Skeletal muscle satellite cell (primary cell): ENCODE results near the gene WDR48.

ENCODE experiments used
- H3K27me3 ChIP-seq: 2 replicates; pipeline ENCODE4 v1.7.0; 2013; ENCODE audit warnings: low read length; ENCODE audit not compliant: control insufficient read depth, insufficient read depth
- H3K36me3 ChIP-seq: 2 replicates; pipeline ENCODE4 v1.7.0; 2013; ENCODE audit warnings: mild to moderate bottlenecking, control low read depth, low read length; ENCODE audit not compliant: insufficient read depth
- H3K4me1 ChIP-seq: 2 replicates; pipeline ENCODE4 v1.7.0; 2013; ENCODE audit warnings: low read length; ENCODE audit not compliant: control insufficient read depth, insufficient read depth
- H3K4me2 ChIP-seq: 2 replicates; pipeline ENCODE4 v1.7.0; 2013; ENCODE audit warnings: mild to moderate bottlenecking, low read length
- H3K4me3 ChIP-seq: 2 replicates; pipeline ENCODE4 v1.7.0; 2013; ENCODE audit warnings: low read length
- H3K9ac ChIP-seq: 2 replicates; pipeline ENCODE4 v1.7.0; 2013; ENCODE audit warnings: mild to moderate bottlenecking, low read depth, low read length, moderate library complexity
- H3K9me3 ChIP-seq: replicated peaks from 2 replicates; pipeline ENCODE4 v1.7.0; 2013; ENCODE audit warnings: mild to moderate bottlenecking, control low read depth, low read length

Gene WDR48

DNA sequence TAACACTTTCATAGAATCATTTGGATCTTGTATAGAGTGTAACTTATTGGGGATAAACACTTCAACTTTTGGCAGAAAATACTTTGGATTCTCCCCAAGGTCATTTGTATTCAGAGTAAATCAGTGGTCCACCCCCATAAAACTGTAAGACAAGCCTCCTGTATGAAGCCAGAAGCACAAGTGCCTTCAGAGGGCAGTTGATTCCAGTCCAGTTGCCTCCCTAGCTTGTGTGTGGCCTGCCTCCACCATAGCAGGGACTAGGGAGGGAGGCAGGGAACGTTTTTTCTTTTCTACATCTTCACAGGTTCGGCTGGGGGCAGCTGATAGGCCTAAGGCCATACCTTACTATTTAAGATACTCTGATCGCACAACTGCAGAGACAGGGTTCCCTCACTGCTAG lies 44.0 kb downstream of the WDR48 start:
- Histone ChIP-seq H3K9ac (no peak overlapping the region), H3K9me3 (no peaks in the 10 kb centered on the region), H3K4me1 (no peaks in the 10 kb centered on the region), H3K4me2 (no peak overlapping the region), H3K4me3 (no peak overlapping the region), H3K27me3 (no peaks in the 10 kb centered on the region), H3K36me3 (peaks cover 89% of the 10 kb centered on the region)

DNA sequence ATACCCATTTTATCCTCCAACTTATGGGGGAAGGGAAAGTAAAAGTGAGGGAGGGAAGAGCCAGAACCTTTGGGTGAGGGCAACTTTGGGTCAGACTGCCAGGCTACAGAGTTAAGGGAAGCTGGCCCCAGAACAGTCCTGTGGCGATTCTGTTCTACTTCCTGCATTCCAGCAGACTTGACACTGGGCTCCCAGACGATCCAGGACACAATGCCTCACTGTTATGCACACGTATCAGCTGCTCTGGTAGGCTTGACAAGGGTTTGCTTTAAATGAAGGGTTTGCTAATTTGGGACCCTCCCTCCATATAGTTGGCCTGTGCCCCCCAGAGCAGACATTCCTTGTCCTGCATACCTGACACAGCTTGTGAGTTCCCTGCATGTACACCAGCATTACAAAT lies 45.0 kb downstream of the WDR48 start:
- no peaks in the 10 kb centered on the region for H3K9me3 ChIP-seq
- H3K36me3 ChIP-seq = peaks cover 80% of the 10 kb centered on the region
- no peak overlapping the region for H3K9ac ChIP-seq
- no peaks in the 10 kb centered on the region for H3K27me3 ChIP-seq
- H3K4me2 ChIP-seq = no peak overlapping the region
- no peak overlapping the region for H3K4me3 ChIP-seq
- H3K4me1 ChIP-seq = no peaks in the 10 kb centered on the region

DNA sequence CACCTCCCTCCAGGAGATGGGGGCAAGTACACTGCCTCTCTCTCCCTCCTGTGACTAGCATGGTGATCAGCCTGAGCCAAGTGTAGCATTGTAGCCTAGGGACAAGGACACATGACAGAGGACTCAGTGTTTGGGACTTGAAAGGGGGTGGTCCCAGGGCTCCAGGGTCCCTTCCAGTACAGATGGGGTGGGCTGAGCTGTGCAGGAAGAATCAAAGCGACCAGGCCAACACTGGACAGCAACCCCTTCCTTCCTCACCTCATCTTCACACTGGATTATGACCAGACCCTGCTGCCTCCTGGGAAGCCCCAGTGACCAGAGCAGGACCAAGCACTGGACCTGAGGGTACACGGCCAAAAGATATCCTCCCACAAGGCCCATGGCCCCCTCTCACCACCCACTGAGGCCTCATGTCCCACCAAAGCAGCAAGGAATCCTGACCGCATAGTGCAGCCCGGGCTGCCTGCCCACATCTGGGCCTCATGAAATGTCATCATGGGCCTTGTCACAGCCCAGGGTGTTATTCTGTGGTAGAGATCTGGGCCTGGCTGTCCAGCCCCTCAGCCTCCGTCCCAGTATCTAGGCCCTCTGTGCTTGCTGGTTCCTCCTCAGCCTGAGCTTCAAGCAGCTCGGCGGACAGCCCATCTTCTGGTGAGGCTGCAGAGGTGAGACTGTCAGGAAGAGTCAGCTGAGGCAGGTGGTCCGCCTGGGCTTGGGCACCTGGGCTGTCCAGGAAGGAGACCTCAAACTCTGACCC lies 46.1 kb downstream of the WDR48 start:
- H3K9ac ChIP-seq = no peak overlapping the region
- peaks cover 71% of the 10 kb centered on the region for H3K36me3 ChIP-seq
- no peak overlapping the region for H3K4me3 ChIP-seq
- no peak overlapping the region for H3K4me2 ChIP-seq
- no peaks in the 10 kb centered on the region for H3K27me3 ChIP-seq
- H3K4me1 ChIP-seq = no peaks in the 10 kb centered on the region
- H3K9me3 ChIP-seq = no peaks in the 10 kb centered on the region

DNA sequence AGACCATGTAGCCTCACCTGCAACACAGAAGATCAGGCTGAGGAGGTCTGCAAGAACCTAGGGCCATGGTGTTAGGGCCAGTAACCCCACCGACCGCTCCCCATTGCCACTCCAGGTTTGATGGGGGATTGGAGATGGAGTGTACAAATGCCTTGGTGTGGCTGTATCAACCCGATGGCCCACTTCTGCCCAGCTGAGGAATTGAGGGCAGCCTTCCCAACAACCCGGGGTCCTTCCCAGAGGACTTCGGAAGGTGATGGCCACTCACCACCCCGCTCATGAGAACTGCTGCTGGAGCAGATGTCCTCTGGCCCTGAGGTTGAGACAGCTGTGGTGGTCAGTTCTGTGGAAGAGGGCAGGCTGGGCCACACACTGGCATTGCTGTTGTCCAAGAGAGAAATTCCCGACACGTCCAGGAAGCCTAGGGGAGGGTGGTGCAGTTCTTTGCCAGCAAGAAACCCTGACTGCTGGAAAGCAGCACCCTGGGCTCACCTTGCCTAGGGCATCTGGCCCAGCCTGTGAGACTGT lies 46.7 kb downstream of the WDR48 start:
- H3K4me2 ChIP-seq = no peak overlapping the region
- H3K4me1 ChIP-seq = no peaks in the 10 kb centered on the region
- no peak overlapping the region for H3K4me3 ChIP-seq
- no peak overlapping the region for H3K9ac ChIP-seq
- peaks cover 69% of the 10 kb centered on the region for H3K36me3 ChIP-seq
- H3K9me3 ChIP-seq = no peaks in the 10 kb centered on the region
- no peaks in the 10 kb centered on the region for H3K27me3 ChIP-seq

DNA sequence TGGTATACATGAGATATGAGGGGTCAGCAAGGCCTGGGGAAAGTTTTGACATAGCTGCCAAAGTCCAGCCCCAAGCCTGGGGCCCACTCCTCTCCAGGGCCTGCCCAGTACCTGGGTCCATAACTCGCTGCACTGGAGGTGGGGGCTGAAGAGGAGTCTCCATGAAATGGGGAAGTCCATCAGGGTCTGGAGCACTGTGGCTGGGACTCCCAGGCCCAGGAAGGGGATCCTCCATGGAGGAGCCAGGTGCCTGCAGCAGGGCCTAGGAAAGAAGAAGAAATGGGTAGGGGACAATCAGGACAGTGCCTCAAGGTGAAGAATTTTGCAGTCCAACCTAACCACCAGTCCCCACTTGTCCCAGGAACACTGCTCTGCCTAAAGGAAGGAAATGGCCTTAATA lies 47.4 kb downstream of the WDR48 start:
- H3K27me3 ChIP-seq = no peaks in the 10 kb centered on the region
- no peaks in the 10 kb centered on the region for H3K9me3 ChIP-seq
- H3K4me1 ChIP-seq = no peaks in the 10 kb centered on the region
- peaks cover 62% of the 10 kb centered on the region for H3K36me3 ChIP-seq
- no peak overlapping the region for H3K9ac ChIP-seq
- no peak overlapping the region for H3K4me3 ChIP-seq
- H3K4me2 ChIP-seq = no peak overlapping the region

DNA sequence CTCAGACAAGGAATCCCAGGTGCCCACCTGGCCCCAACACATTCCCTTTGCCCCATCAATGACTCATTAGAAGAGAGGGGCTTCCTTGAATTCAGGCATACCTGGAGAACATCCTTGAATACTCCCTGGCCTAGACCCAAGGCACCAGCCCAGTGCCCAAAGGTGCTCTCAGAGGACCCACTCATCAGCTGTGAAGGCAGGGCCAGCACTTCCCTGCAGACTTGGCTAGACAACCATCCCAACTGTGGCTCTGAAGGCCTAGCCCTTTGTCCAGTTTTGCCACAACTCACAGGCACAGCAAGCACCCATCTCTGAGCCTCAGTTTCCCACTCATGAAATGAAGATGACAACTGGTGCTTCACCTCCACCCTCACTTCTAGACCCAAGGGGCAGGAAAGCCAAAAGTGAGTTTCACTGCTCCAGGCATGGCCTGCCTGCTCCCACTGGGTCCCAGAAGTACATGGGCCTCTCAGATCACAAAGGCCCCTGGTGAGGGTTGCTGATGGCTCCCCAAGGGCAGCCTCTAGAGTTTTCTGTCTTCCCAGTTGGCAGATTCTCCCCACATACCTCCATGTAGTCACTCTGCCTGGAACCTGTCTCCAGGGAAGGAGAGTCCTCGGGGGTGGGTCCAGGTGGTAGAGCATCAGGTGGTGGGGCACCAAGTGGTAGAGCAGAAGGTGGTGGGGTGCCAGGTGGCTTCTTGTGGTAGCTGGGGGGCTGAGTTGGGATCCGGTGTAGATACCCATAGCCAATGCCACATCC lies 48.1 kb downstream of the WDR48 start:
- Histone ChIP-seq H3K9ac (no peak overlapping the region), H3K4me1 (no peaks in the 10 kb centered on the region), H3K4me2 (no peak overlapping the region), H3K9me3 (no peaks in the 10 kb centered on the region), H3K36me3 (peaks cover 55% of the 10 kb centered on the region), H3K27me3 (no peaks in the 10 kb centered on the region), H3K4me3 (no peak overlapping the region)

DNA sequence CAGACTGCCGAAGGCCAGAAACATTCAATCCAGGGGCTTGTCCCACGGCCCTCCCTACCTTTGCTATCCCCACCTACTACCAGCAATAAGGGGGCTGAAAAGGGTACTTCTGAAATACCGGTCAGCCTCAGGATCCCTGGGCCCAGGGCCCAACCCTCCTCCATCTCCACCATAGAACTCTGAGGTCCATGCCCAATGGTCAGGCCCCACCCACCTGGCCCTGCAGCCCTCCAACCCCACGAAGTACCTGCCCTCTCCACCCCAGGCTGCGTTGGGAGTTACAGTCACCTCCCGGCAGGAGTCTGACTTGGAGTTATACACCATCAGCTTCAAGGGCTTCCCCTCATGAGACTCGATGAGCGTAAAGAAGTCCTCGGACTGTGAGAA lies 48.7 kb downstream of the WDR48 start:
- H3K9ac ChIP-seq = no peak overlapping the region
- no peaks in the 10 kb centered on the region for H3K27me3 ChIP-seq
- H3K4me2 ChIP-seq = no peak overlapping the region
- no peaks in the 10 kb centered on the region for H3K9me3 ChIP-seq
- no peak overlapping the region for H3K4me3 ChIP-seq
- H3K36me3 ChIP-seq = peaks cover 50% of the 10 kb centered on the region
- peaks cover 5% of the 10 kb centered on the region for H3K4me1 ChIP-seq

DNA sequence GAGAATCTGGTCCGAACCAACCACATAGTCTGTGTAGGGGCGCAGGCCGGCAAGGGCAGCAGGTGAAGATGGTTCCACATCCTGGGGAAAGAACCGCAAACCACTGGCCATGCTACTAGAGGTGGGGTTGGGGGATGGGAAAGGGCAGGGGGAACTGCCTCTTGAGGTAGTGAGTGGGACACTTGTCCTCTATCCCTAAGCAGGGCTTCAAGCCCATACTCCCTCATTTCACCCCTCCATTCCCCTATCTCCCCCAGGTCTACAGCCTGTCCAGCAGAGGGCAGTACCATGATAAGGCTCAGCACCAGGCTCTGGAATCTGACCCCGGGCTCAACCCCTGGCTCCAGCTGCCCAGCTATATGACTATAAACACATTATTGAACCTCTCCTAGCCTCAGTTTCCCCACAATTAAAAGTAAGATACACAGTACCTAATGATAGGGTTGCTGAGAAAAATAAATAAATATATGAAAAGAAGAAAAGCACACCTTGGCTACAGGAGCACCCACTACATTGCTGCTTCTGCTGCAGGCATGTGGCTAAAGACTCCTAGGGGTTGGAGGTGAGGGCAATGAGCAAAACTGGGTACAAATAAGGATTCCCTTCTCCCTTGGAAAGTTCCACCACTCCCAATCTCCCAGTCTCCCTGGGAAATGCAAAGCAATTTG lies 49.3 kb downstream of the WDR48 start:
- peaks cover 11% of the 10 kb centered on the region for H3K4me1 ChIP-seq
- no peak overlapping the region for H3K4me2 ChIP-seq
- peaks cover 44% of the 10 kb centered on the region for H3K36me3 ChIP-seq
- no peak overlapping the region for H3K4me3 ChIP-seq
- no peaks in the 10 kb centered on the region for H3K9me3 ChIP-seq
- no peaks in the 10 kb centered on the region for H3K27me3 ChIP-seq
- no peak overlapping the region for H3K9ac ChIP-seq

DNA sequence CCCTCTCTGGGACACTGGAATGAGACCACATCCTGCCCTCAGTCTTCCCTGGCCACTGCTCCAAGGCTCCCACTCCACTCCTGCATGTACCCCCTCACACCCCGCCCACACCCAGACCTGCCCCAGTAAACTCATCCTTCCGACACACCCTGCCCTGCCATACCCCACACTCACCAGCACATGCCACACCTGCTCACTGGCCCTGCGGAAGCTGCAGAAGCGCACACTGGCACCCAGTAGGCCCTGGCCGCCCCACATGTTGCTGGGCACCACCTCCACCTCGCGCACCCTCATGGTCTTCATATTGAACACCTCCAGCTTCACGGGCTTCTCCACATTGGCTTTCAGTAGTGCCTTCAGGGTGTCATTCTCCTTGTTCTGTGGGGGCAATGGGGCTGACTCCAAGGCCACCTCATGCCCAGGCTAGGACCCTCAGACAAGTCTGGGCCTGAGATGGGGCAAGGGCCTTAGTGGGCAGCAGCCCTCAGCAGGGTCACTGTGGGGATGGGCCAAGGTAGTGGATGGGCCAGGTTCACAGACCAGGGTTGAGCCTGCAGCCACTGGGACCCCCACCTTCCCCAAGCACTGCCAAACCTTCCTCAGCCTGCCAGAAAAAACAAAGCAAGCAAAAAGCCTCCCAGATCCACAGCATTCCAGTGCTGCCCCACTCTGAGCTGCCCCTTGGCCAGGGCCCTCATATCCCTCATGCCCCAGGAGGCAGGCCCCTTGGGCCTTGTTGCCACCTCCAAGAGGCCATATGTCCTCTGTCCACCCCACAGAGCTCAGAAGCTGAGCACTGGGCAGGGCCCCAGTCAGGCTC lies 50.9 kb downstream of the WDR48 start:
- Histone ChIP-seq H3K4me2 (no peak overlapping the region), H3K27me3 (no peaks in the 10 kb centered on the region), H3K9ac (no peak overlapping the region), H3K4me3 (no peak overlapping the region), H3K36me3 (peaks cover 31% of the 10 kb centered on the region), H3K4me1 (peaks cover 14% of the 10 kb centered on the region), H3K9me3 (no peaks in the 10 kb centered on the region)

DNA sequence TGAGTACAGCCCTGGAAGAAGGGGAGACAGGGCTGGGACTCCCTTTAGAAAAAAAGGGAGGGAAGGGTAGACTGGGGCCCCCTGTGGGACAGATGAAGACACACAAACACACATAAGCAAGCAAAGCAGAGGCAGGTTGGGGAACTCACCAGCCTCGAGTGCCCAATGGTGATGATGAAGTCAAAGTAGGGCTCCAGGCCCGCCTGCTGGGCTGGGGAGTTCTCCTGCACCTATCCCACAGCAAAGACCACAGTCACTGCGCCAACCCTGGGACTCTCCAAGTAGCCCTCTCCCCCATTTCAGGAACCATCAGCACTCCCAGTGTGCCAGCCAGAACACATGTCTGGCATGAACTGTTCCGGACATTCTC lies 51.5 kb downstream of the WDR48 start:
- H3K4me1 ChIP-seq = peaks cover 20% of the 10 kb centered on the region
- H3K9ac ChIP-seq = no peak overlapping the region
- H3K4me3 ChIP-seq = no peak overlapping the region
- no peaks in the 10 kb centered on the region for H3K9me3 ChIP-seq
- H3K27me3 ChIP-seq = no peaks in the 10 kb centered on the region
- peaks cover 26% of the 10 kb centered on the region for H3K36me3 ChIP-seq
- H3K4me2 ChIP-seq = no peak overlapping the region
